Measurements from ENCODE around the gene SERTAD3.
"Not testable (repeated sequence)": the region's sequence is repeated elsewhere in the genome, so short reads cannot be mapped to it uniquely, and the experiment has no call there.

Gene SERTAD3

GRCh38 chr19:40424637-40425449 is 19.3 kb downstream of the SERTAD3 start:
- no peak for DNase-seq

GRCh38 chr19:40423938-40424337 is 20.2 kb downstream of the SERTAD3 start:
- no peak for DNase-seq

GRCh38 chr19:40422748-40423566 is 21.2 kb downstream of the SERTAD3 start:
- no peak for DNase-seq

- no peak for DNase-seq
These were observed 22.0 kb downstream of the SERTAD3 start for GRCh38 chr19:40421993-40422747.

GRCh38 chr19:40420766-40421765 is 23.1 kb downstream of the SERTAD3 start:
- DNase-seq: peak; percentile 81 to 93

GRCh38 chr19:40420451-40420765 is 23.7 kb downstream of the SERTAD3 start:
- no peak for DNase-seq

GRCh38 chr19:40419780-40420179 is 24.4 kb downstream of the SERTAD3 start:
- no peak for DNase-seq

- DNase-seq: no peak
These were observed 25.0 kb downstream of the SERTAD3 start for GRCh38 chr19:40419066-40419612.

- DNase-seq: no peak
These were observed 26.1 kb downstream of the SERTAD3 start for GRCh38 chr19:40418040-40418439.

GRCh38 chr19:40417643-40417981 is 26.5 kb downstream of the SERTAD3 start:
- no peak for DNase-seq

- no peak for DNase-seq
These were observed 27.1 kb downstream of the SERTAD3 start for GRCh38 chr19:40416918-40417642.

- no peak for DNase-seq
These were observed 28.4 kb downstream of the SERTAD3 start for GRCh38 chr19:40415768-40416167.

GRCh38 chr19:40414542-40415535 is 29.3 kb downstream of the SERTAD3 start:
- DNase-seq: no peak

- DNase-seq: no peak
These were observed 30.8 kb downstream of the SERTAD3 start, which contains the start of gene PRX for GRCh38 chr19:40413291-40413845. TSS of gene PRX (minus strand) at chr19:40413378. CDS start at chr19:40407932, 5,446 bp downstream.

- DNase-seq: no peak
These were observed 31.3 kb downstream of the SERTAD3 start for GRCh38 chr19:40412866-40413265.

GRCh38 chr19:40411958-40412499 is 32.1 kb downstream of the SERTAD3 start:
- DNase-seq: no peak

- DNase-seq: no peak
These were observed 32.9 kb downstream of the SERTAD3 start for GRCh38 chr19:40411125-40411842.

GRCh38 chr19:40410030-40410389 is 34.1 kb downstream of the SERTAD3 start:
- no peak for DNase-seq

- not testable (repeated sequence) for DNase-seq
These were observed 35.6 kb downstream of the SERTAD3 start for GRCh38 chr19:40408598-40408925.
